ENCODE measurements around the gene UBAC2.

The UBAC2 gene

DNA sequence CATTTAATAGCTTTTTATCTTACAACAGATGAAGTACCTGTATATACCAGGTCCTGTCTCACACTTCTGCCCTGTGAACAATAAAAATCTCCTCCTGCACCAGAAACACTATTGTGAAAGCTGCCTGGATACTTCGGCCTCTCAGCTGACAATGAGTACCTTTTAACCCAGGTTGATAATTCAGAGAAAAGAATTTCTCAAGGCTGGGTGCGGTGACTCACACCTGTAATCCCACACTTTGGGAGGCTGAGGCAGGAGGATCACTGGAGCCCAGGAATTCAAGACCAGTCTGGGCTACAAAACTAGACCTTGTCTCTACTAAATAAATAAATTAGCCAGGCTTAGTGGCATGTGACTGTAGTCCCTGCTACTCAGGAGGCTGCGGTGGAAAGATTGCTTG is 235.3 kb downstream of the UBAC2 start:
- no peak for DNase-seq (ENCODE audit: low read depth, low spot score)
